T-cell (primary cell): Measurements from ENCODE around the gene GRM8. TPM values are rescaled to one million over a fixed set of nuclear protein-coding genes. Genes with fewer than 3 reads are reported as not detected.

Source experiments
- ATAC-seq, 4 experiments: fragments of 200-7000 bp in 3 of 4; fragments of 150-1000 bp in 1 of 4; cut with Tn5 transposase; replicated peaks in 1 of 4; 1 replicate in 3 of 4; 2 replicates in 1 of 4; pipeline ENCODE4 v1.10.0; 2021; ENCODE audit warnings: moderate library complexity in 3 of 4, mild to moderate bottlenecking in 2 of 4, moderate number of reproducible peaks in 1 of 4
- CTCF ChIA-PET, 2 donors: fragments of 300-600 bp; sonication (Branson Sonifier 250); formaldehyde crosslinking; loops; one replicate each; lab custom pipeline; 2022; ENCODE audit warnings: antibody characterized with exemption in 2 of 2; lab: Charles Lee
- POLR2A ChIA-PET, 2 donors: fragments of 300-600 bp; sonication (Branson Sonifier 250); formaldehyde crosslinking; loops; one replicate each; lab custom pipeline; 2022; ENCODE audit warnings: antibody characterized with exemption in 2 of 2; lab: Charles Lee
- DNase-seq, 35 experiments: peaks; one replicate each; pipeline versions ENCODE4 v3.0.0 to v3.0.0-alpha.2; 2013 to 2023
- H3K27ac ChIP-seq: one replicate; pipeline ENCODE4 v1.5.1; 2013; ENCODE audit warnings: low read length
- H3K27me3 ChIP-seq, 2 experiments: replicated peaks in 1 of 2; 1 replicate in 1 of 2; 2 replicates in 1 of 2; pipeline versions ENCODE4 v1.6.1 to v1.7.0; 2013; ENCODE audit warnings: low read length in 1 of 2, mixed read lengths in 1 of 2; ENCODE audit not compliant: control insufficient read depth in 2 of 2, insufficient read depth in 2 of 2; ENCODE audit errors: extremely low read depth in 1 of 2
- H3K36me3 ChIP-seq, 2 donors: 1 replicate in 1 of 2; 2 replicates in 1 of 2; pipeline versions ENCODE4 v1.6.1 to v1.7.0; 2013; ENCODE audit warnings: low read length in 1 of 2; ENCODE audit not compliant: control insufficient read depth in 2 of 2, insufficient read depth in 1 of 2; ENCODE audit errors: extremely low read depth in 1 of 2
- H3K4me1 ChIP-seq, 2 experiments: 1 replicate in 1 of 2; 2 replicates in 1 of 2; pipeline versions ENCODE4 v1.6.1 to v1.7.0; 2013; ENCODE audit warnings: low read length in 2 of 2, mixed read lengths in 1 of 2; ENCODE audit not compliant: insufficient read depth in 2 of 2, control insufficient read depth in 1 of 2; ENCODE audit errors: extremely low read depth in 1 of 2
- H3K4me3 ChIP-seq, 2 donors: 1 replicate in 1 of 2; 2 replicates in 1 of 2; pipeline versions ENCODE4 v1.5.1 to v1.7.0; 2013; ENCODE audit warnings: mild to moderate bottlenecking in 2 of 2, low read length in 1 of 2, moderate library complexity in 1 of 2; ENCODE audit not compliant: control insufficient read depth in 1 of 2; ENCODE audit errors: extremely low read depth in 1 of 2
- H3K9me3 ChIP-seq: 2 replicates; pipeline ENCODE4 v1.7.0; 2013
- H3K27ac Mint-ChIP-seq, 2 donors: one replicate each; pipeline ENCODE4 v1.8.0; 2020 to 2021; ENCODE audit warnings: mild to moderate bottlenecking in 2 of 2, mixed read lengths in 2 of 2
- H3K27me3 Mint-ChIP-seq, 2 donors: one replicate each; pipeline ENCODE4 v1.8.0; 2021 to 2022; ENCODE audit warnings: mixed read lengths in 2 of 2
- H3K36me3 Mint-ChIP-seq: one replicate; pipeline ENCODE4 v1.8.0; 2021; ENCODE audit warnings: mixed read lengths
- H3K4me1 Mint-ChIP-seq, 3 donors: one replicate each; pipeline ENCODE4 v1.8.0; 2020 to 2022; ENCODE audit warnings: mixed read lengths in 3 of 3, mild to moderate bottlenecking in 1 of 3
- H3K4me3 Mint-ChIP-seq, 3 donors: one replicate each; pipeline ENCODE4 v1.8.0; 2020 to 2022; ENCODE audit warnings: mild to moderate bottlenecking in 3 of 3, mixed read lengths in 3 of 3, moderate library complexity in 3 of 3
- H3K9me3 Mint-ChIP-seq, 3 donors: one replicate each; pipeline ENCODE4 v1.8.0; 2020 to 2022; ENCODE audit warnings: mixed read lengths in 3 of 3
- WGBS: methylation state at CpG from one replicate; pipeline ENCODE4 v1.1.5; 2013; ENCODE audit warnings: missing lambda C conversion rate; ENCODE audit not compliant: insufficient coverage; 5-methylcytosine and 5-hydroxymethylcytosine counted together
- total RNA-seq, 35 experiments: library from RNA in 6 of 35; stranded (reverse) in 6 of 35; fragments of 120-200 nt in 1 of 35; gene quantifications; one replicate each; pipeline versions ENCODE4 v1.2.1 to v1.2.4 and lab custom pipeline; 2013 to 2026

Gene GRM8
- total RNA-seq, 5 donors from 2014 or later (not counting 1 experiment from before 2014, with no cell fraction given), result not detected

GRCh38 chr7:126440542-126440941 is 812.2 kb downstream of the GRM8 start:
- WGBS, result no CpG with 5 or more reads among the region's 2 CpGs
- no peak overlapping the region for H3K27ac ChIP-seq
- Mint-ChIP-seq H3K9me3 (peaks cover 0 to 2% (median 0%) of the 10 kb centered on the region in 3 donors), H3K27me3 (no peaks in the 10 kb centered on the region), H3K4me3 (no peak overlapping the region), H3K36me3 (no peaks in the 10 kb centered on the region), H3K4me1 (no peaks in the 10 kb centered on the region), H3K27ac (no peak overlapping the region)
- no peaks in the 10 kb centered on the region for H3K27me3 ChIP-seq
- ChIA-PET CTCF (no interaction called here), POLR2A (no interaction called here)
- no peaks in the 10 kb centered on the region for H3K4me1 ChIP-seq
- no peaks in the 10 kb centered on the region for H3K9me3 ChIP-seq
- DNase-seq, result no peak
- ATAC-seq, result no peak
- H3K36me3 ChIP-seq, result no peaks in the 10 kb centered on the region
- no peak overlapping the region for H3K4me3 ChIP-seq

GRCh38 chr7:126436213-126436868 is 816.4 kb downstream of the GRM8 start:
- Histone ChIP-seq H3K4me1 (no peaks in the 10 kb centered on the region), H3K9me3 (no peaks in the 10 kb centered on the region), H3K27me3 (no peaks in the 10 kb centered on the region), H3K4me3 (no peak overlapping the region), H3K27ac (no peak overlapping the region), H3K36me3 (no peaks in the 10 kb centered on the region)
- no peak for DNase-seq
- H3K27me3 Mint-ChIP-seq, result no peaks in the 10 kb centered on the region
- no peaks in the 10 kb centered on the region for H3K4me1 Mint-ChIP-seq
- POLR2A ChIA-PET, result no interaction called here
- WGBS, result no CpG with 5 or more reads among the region's 2 CpGs
- H3K9me3 Mint-ChIP-seq, result peaks cover 0 to 2% (median 0%) of the 10 kb centered on the region in 3 donors
- H3K36me3 Mint-ChIP-seq, result no peaks in the 10 kb centered on the region
- H3K27ac Mint-ChIP-seq, result no peak overlapping the region
- no peak for ATAC-seq
- no peak overlapping the region for H3K4me3 Mint-ChIP-seq
- CTCF ChIA-PET, result no interaction called here

- ChIA-PET POLR2A (no interaction called here), CTCF (no interaction called here)
- no peaks in the 10 kb centered on the region for H3K36me3 Mint-ChIP-seq
- Histone ChIP-seq H3K27ac (no peak overlapping the region), H3K9me3 (no peaks in the 10 kb centered on the region), H3K27me3 (no peaks in the 10 kb centered on the region), H3K4me3 (no peak overlapping the region), H3K4me1 (no peaks in the 10 kb centered on the region), H3K36me3 (no peaks in the 10 kb centered on the region)
- no peak overlapping the region for H3K27ac Mint-ChIP-seq
- H3K4me3 Mint-ChIP-seq, result no peak overlapping the region
- no peak for DNase-seq
- H3K27me3 Mint-ChIP-seq, result no peaks in the 10 kb centered on the region
- H3K9me3 Mint-ChIP-seq, result peaks cover 0 to 13% (median 4%) of the 10 kb centered on the region in 3 donors
- no CpG with 5 or more reads among the region's 1 CpG for WGBS
- no peak for ATAC-seq
- H3K4me1 Mint-ChIP-seq, result no peaks in the 10 kb centered on the region
These were observed 826.1 kb downstream of the GRM8 start for GRCh38 chr7:126426652-126427051.

GRCh38 chr7:126424985-126425384 is 827.8 kb downstream of the GRM8 start:
- H3K27me3 ChIP-seq, result no peaks in the 10 kb centered on the region
- ATAC-seq, result no peak
- H3K9me3 ChIP-seq, result no peaks in the 10 kb centered on the region
- no peaks in the 10 kb centered on the region for H3K36me3 Mint-ChIP-seq
- H3K27me3 Mint-ChIP-seq, result no peaks in the 10 kb centered on the region
- H3K4me3 Mint-ChIP-seq, result no peak overlapping the region
- WGBS, result no CpG with 5 or more reads among the region's 1 CpG
- no peaks in the 10 kb centered on the region for H3K4me1 Mint-ChIP-seq
- no peak for DNase-seq
- ChIA-PET POLR2A (no interaction called here), CTCF (no interaction called here)
- H3K27ac ChIP-seq, result no peak overlapping the region
- H3K36me3 ChIP-seq, result no peaks in the 10 kb centered on the region
- H3K9me3 Mint-ChIP-seq, result peaks cover 0 to 13% (median 4%) of the 10 kb centered on the region in 3 donors
- H3K27ac Mint-ChIP-seq, result no peak overlapping the region
- no peaks in the 10 kb centered on the region for H3K4me1 ChIP-seq
- H3K4me3 ChIP-seq, result no peak overlapping the region

GRCh38 chr7:126419047-126419446 is 833.7 kb downstream of the GRM8 start:
- CTCF ChIA-PET, result no interaction called here
- no peak overlapping the region for H3K27ac Mint-ChIP-seq
- no peak for DNase-seq
- POLR2A ChIA-PET, result no interaction called here
- no peaks in the 10 kb centered on the region for H3K27me3 ChIP-seq
- H3K27ac ChIP-seq, result no peak overlapping the region
- no peaks in the 10 kb centered on the region for H3K36me3 Mint-ChIP-seq
- no peaks in the 10 kb centered on the region for H3K9me3 ChIP-seq
- no peaks in the 10 kb centered on the region for H3K4me1 Mint-ChIP-seq
- H3K4me1 ChIP-seq, result no peaks in the 10 kb centered on the region
- H3K4me3 ChIP-seq, result no peak overlapping the region
- H3K4me3 Mint-ChIP-seq, result no peak overlapping the region
- WGBS, result no CpG with 5 or more reads among the region's 4 CpGs
- peaks cover 0 to 10% (median 6%) of the 10 kb centered on the region in 3 donors for H3K9me3 Mint-ChIP-seq
- no peak for ATAC-seq
- H3K36me3 ChIP-seq, result no peaks in the 10 kb centered on the region
- no peaks in the 10 kb centered on the region for H3K27me3 Mint-ChIP-seq

GRCh38 chr7:126411821-126412383 is 840.8 kb downstream of the GRM8 start:
- ChIA-PET CTCF (no interaction called here), POLR2A (no interaction called here)
- Histone ChIP-seq H3K9me3 (no peaks in the 10 kb centered on the region), H3K4me3 (no peak overlapping the region), H3K27me3 (no peaks in the 10 kb centered on the region), H3K4me1 (no peaks in the 10 kb centered on the region), H3K36me3 (no peaks in the 10 kb centered on the region), H3K27ac (no peak overlapping the region)
- Mint-ChIP-seq H3K36me3 (no peaks in the 10 kb centered on the region), H3K27me3 (no peaks in the 10 kb centered on the region), H3K9me3 (peaks cover 0 to 9% (median 6%) of the 10 kb centered on the region in 3 donors), H3K4me3 (no peak overlapping the region), H3K4me1 (no peaks in the 10 kb centered on the region), H3K27ac (no peak overlapping the region)
- no CpG with 5 or more reads among the region's 3 CpGs for WGBS
- ATAC-seq, result no peak
- no peak for DNase-seq
